HG03457 (cell line): Measurements from ENCODE around the gene ZNF280A.
A peak's percentile ranks its signal among the peaks of the same experiment; 100 is the strongest.
"Not testable (repeated sequence)": the region's sequence is repeated elsewhere in the genome, so short reads cannot be mapped to it uniquely, and the experiment has no call there.

Experiments
- ATAC-seq: cut with Tn5 transposase; IDR thresholded peaks from one replicate; pipeline ENCODE4 v1.9.1; 2021; ENCODE audit warnings: moderate number of reproducible peaks; ENCODE audit not compliant: unreplicated experiment

ZNF280A gene

GRCh38 chr22:22514431-22514830 is 5.6 kb downstream of the ZNF280A start:
- not testable (repeated sequence) for ATAC-seq

- ATAC-seq = no peak
Observed at GRCh38 chr22:22513619-22514018, 6.5 kb downstream of the ZNF280A start.

- ATAC-seq = no peak
Observed at GRCh38 chr22:22512951-22513350, 7.1 kb downstream of the ZNF280A start.

GRCh38 chr22:22510833-22511232 is 9.2 kb downstream of the ZNF280A start:
- ATAC-seq = not testable (repeated sequence)

- ATAC-seq = not testable (repeated sequence)
Observed at GRCh38 chr22:22509912-22510311, 10.2 kb downstream of the ZNF280A start.

- ATAC-seq = peak; percentile 81
Observed at GRCh38 chr22:22508274-22509176, 11.5 kb downstream of the ZNF280A start, which contains the start of gene ZNF280B. TSS of gene ZNF280B (minus strand) at chr22:22508742. CDS start at chr22:22489398, 19,344 bp downstream.

- ATAC-seq = no peak
Observed at GRCh38 chr22:22507743-22508273, 12.3 kb downstream of the ZNF280A start.

GRCh38 chr22:22506736-22507135 is 13.3 kb downstream of the ZNF280A start:
- ATAC-seq = no peak

- ATAC-seq = no peak
Observed at GRCh38 chr22:22498267-22498666, 21.8 kb downstream of the ZNF280A start.

- not testable (repeated sequence) for ATAC-seq
Observed at GRCh38 chr22:22491589-22491988, 28.5 kb downstream of the ZNF280A start.

DNA sequence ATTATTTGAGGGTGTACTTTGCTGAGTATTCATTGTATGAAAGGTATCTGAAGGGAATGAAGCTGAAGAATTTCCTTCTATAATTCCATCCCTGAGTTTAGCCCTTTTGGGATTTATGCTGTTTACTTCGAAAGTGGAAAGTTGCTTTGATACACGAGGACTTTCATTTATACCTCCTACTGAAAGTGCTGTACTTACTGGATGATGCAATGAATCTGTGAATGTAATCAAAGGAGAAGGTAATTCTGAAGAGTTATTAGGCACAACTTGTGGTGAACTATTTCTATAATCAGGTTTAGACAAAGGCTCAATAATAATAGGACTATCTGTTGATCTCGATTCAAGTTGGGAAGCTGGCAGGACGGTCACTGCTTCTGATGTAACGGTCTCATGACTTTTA is 31.3 kb downstream of the ZNF280A start:
- no peak for ATAC-seq

DNA sequence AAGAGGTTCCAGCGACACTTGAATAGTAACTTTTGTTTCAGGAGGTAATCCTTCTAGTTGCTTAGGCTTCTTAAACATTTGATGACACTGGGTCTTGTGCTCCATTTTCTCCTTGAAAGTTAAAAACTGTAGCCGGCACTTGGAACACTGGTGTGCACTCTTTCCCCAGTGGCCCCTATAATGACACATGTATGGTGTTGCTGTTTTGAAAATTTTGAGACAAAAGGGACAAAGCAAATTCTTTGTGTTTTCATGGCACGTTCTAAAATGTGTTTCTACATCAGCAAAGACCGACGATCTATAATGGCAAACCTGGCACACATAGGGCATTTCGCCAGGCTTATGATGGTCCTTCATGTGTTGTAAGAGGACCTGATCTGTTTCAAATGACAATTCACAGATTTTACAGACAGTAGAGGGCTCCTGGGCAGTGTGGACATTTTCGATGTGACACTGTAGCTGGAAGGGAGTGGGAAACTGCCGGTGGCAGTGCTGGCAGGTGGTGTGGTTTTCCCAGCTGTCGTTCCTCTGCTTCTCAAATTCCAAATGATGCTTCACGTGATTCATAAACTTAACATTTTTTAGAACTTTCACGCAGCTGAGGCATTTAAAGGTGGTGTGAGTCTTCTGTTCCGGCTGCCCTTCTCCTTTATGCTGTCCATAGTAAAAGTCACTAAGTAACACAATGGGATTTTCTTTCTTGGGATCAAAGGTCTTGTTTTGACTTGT is 32.0 kb downstream of the ZNF280A start:
- no peak for ATAC-seq

DNA sequence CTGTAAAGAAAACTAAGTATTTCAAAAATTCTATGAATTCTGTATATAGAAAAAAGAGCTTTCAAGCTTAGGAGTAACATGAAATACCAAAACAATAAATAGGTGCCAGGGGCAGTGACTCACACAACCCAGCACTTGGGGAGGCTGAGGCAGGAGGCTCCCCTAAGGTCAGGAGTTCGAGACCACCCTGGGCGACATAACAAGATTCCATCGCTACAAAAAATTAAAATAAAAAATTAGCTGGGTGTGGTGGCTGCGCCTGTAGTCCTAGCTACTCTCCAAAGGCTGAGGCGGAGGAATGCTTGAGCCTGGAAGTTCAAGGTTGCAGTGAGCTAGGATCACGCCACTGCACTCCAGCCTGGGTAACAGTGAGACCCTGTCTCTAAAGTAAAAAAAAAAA is 33.0 kb downstream of the ZNF280A start:
- ATAC-seq = no peak

DNA sequence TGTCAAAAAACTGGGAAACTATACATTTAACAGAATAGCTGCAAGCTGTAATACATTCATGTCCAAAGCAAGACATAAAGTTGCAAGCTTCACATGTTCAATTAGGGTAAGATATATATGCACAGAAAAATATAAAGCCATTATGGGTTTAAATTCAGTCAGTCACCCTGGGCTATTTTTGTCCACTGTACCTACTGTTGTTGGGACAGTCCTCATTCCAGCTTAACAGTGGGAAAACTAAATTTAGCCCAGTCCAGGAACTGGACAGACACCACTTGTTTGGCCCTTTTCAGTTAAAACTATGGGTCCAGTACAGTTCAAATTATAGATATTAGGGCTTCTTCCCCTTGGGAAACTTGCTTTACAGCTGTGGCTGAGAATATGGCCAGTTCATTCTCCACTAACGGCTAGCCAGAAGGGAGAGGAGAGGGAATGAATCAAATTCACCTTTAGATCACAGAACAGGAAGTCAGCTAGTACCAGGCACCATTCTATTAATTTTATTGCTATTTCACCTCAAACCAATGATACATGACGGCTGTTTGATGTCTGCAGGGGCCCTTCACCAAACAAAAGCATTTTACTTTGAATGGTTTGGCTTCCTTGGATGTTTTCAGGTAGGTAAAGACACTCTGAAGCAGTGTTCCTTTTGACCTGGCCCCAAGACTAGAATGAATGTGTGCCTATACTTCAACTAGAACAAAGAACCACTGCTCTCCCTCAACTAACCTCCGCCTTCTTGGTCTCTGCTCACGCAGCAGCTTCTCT is 33.8 kb downstream of the ZNF280A start:
- no peak for ATAC-seq

DNA sequence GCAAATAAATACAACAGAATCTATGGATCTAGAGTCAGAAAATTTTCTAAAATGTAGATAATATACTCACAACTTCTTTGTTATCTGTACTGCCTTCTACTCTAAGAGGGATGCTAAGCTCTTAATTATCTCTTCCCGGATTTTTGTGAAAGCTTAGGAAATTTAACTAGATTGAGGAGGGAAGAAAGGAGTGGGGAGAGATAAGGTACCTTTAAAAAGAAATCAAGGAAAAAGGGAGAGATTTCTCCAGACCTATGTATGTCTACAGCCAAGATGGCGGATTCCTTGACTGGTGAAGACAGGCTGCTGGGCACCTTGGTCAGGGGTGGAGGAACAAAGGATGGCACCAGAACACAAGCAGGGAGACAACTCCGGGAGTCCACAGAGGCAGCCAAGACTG is 34.5 kb downstream of the ZNF280A start:
- ATAC-seq = no peak

DNA sequence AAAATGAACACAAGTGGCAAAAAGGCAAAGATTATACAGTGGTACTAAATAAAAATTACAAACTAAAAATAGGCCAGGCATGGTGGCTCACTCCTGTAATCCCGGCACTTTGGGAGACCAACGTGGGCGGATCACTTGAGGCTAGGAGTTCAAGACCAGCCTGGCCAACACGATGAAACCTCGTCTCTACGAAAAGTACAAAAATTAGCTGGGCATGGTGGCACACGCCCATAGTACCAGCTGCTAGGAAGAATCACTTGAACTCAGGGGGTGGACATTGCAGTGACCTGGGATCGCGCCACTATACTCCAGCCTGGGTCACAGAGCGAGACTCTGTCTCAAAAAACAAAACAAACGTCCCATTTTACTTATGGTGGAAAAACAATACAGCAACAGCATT is 36.0 kb downstream of the ZNF280A start:
- no peak for ATAC-seq

GRCh38 chr22:22480940-22481339 is 39.1 kb downstream of the ZNF280A start:
- ATAC-seq = no peak

- ATAC-seq = no peak
Observed at GRCh38 chr22:22479999-22480532, 40.0 kb downstream of the ZNF280A start.

GRCh38 chr22:22479116-22479515 is 41.0 kb downstream of the ZNF280A start:
- no peak for ATAC-seq

DNA sequence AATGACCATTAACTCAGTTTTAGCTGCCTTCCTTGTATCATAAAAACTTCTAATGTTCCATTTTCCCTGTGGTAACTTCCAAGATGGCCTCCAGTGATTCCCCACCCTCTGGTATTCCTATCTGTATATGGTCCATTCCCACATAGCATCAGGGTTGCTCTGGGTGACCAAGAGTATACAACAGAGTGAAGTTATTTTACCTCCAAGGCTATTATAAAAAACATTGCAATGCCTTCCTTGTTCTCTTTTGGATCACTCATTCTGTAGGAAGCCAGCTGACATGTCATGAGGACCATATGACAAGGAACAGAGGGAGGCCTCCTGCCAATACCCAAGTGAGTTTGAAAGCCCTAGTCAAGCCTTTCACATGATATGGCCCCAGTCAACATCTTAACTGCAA is 41.6 kb downstream of the ZNF280A start:
- ATAC-seq = no peak

GRCh38 chr22:22474733-22475132 is 45.3 kb downstream of the ZNF280A start:
- ATAC-seq = no peak
